ENCODE data around the gene MYO18A. TPM values are rescaled to one million over a fixed set of nuclear protein-coding genes. Genes with fewer than 3 reads are reported as not detected.

Gene MYO18A
- total and polyA plus RNA-seq, 10 of the 15 experiments (the other 5 are each of a cell fraction or from before 2014, with no cell fraction given) = 2.9 to 66.0 (median 24.5) TPM

DNA sequence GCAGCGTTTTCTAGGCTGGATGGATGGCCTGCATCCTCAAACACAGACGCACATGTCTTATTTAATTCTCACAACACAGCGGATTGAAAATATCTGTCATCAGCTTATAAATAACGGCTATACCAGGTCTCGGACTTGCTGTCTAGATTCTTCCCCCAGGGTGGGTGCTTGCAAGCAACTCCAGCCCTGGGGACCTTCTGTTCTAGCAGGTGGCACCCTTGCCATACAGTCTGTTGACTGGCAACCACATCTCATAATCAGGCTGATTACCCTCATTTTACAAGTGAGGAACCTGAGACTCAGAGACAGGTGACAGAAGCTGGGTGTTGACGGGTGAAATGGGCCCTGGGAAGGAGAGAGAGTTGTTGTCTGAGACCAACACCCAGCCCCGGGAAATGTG lies 158.1 kb downstream of the MYO18A start:
- ChIA-PET POLR2A (no interaction called here), RAD21 (ENCODE audit: unreplicated experiment) (no interaction called here), CTCF (no interaction called here), SMC1A (ENCODE audit: uncharacterized antibody, unreplicated experiment) (no interaction called here)
- ATAC-seq (no peak), DNase-seq (ENCODE audit: low read depth, low spot score) (no peak), FAIRE-seq (no peak)
- 33% methylated on average over 7 of the region's 7 CpGs for WGBS (ENCODE audit: insufficient coverage, insufficient replicate concordance, low lambda C conversion rate, missing lambda C conversion rate)
- in situ Hi-C loops (cut with MboI) = no loop called here
- H3K9ac ChIP-seq (ENCODE audit: control insufficient read depth, insufficient read depth, low read length) = no peak overlapping the region
- no peaks in the 10 kb centered on the region for H3K36me3 ChIP-seq (ENCODE audit: control insufficient read depth in 2 of 2, insufficient read depth in 2 of 2, low read length in 1 of 2)
- H3K79me2 ChIP-seq (ENCODE audit: control insufficient read depth, insufficient read depth, low read length) = no peaks in the 10 kb centered on the region
- no peak overlapping the region for H3K27ac ChIP-seq (ENCODE audit: control insufficient read depth, insufficient read depth)
- no peaks in the 10 kb centered on the region for H3K4me1 ChIP-seq (ENCODE audit: control insufficient read depth, insufficient read depth, low read length)
- no peaks in the 10 kb centered on the region for H3K9me3 ChIP-seq (replicated peaks; ENCODE audit: control insufficient read depth, insufficient read depth, low read length)
- BruUV-seq (replicated peaks) = no TSS peak
- TF ChIP-seq RAD21 (IDR thresholded peaks at IDR 0.05; ENCODE audit: insufficient read depth, low read depth, low read length) (no peak), NFXL1 (IDR thresholded peaks at IDR 0.05; ENCODE audit: borderline replicate concordance) (no peak), BCL3 (IDR thresholded peaks at IDR 0.05; ENCODE audit: borderline replicate concordance, insufficient read depth, low read depth, low read length, poor library complexity, severe bottlenecking) (no peak), FOXK2 (IDR thresholded peaks at IDR 0.05) (no peak), ZBTB40 (IDR thresholded peaks at IDR 0.05; ENCODE audit: borderline replicate concordance) (no peak), ATF7 (IDR thresholded peaks at IDR 0.05; ENCODE audit: low read depth) (no peak), YBX1 (IDR thresholded peaks at IDR 0.05) (no peak), FOS (IDR thresholded peaks at IDR 0.05; ENCODE audit: borderline replicate concordance, extremely low read depth, insufficient read length) (no peak), GABPA (IDR thresholded peaks at IDR 0.05; ENCODE audit: low read depth) (no peak), RFX5 (IDR thresholded peaks at IDR 0.05; ENCODE audit: low read depth, low read length) (no peak), MLLT1 (IDR thresholded peaks at IDR 0.05) (no peak), BCL11A (IDR thresholded peaks at IDR 0.05; ENCODE audit: low read depth, low read length) (no peak), MXI1 (IDR thresholded peaks at IDR 0.05; ENCODE audit: low read depth, low read length) (no peak), JUNB (IDR thresholded peaks at IDR 0.05) (no peak), HDAC6 (IDR thresholded peaks at IDR 0.05; ENCODE audit: unreplicated experiment) (no peak), SP1 (IDR thresholded peaks at IDR 0.05; ENCODE audit: low read depth, low read length) (no peak), USF1 (IDR thresholded peaks at IDR 0.05; ENCODE audit: borderline replicate concordance, extremely low read length, insufficient read depth, low read depth, low read length) (no peak)
- no peak overlapping the region for H3K4me2 ChIP-seq (ENCODE audit: control insufficient read depth, insufficient read depth)
- H3K27me3 ChIP-seq (replicated peaks in 1 of 2; ENCODE audit: control insufficient read depth in 2 of 2, insufficient read depth in 2 of 2, low read length in 1 of 2) = peaks cover 2 to 6% of the 10 kb centered on the region in 2 experiments; a peak in 3 of 4 replicates
- H3K4me3 ChIP-seq = no peak overlapping the region
- intact Hi-C loops (cut with micrococcal nuclease; ENCODE audit: unreplicated experiment) = no loop called here
- H2AFZ ChIP-seq (ENCODE audit: control insufficient read depth, low read depth, low read length) = no peak overlapping the region
- H4K20me1 ChIP-seq (ENCODE audit: control insufficient read depth, insufficient read depth) = no peaks in the 10 kb centered on the region

Data from GM12878 (cell line).